ENCODE results near the gene MUC15. TPM values are rescaled to one million over a fixed set of nuclear protein-coding genes. Genes with fewer than 3 reads are reported as not detected.

The MUC15 gene
- total RNA-seq, 1 donor from 2014 or later: not detected

DNA sequence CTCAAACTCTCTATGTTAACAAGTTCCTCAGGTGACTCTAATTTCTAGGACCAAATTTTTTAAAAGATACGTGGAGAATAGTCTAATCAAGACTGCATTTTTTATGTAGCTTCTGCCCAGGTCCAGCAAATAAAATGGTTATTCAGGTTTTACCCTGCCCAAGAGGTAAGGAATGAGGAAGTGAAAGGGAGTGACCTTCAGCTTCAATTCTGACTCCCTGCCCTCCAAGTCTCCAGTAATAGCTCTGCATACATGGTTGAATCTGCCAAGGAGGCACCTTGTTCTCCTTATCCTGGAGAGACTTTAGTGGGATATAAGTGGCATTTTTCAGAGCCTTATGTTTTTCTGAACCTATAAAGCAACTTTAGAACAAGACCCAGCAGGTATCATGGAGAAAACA lies 15.5 kb downstream of the MUC15 start:
- H3K4me3 Mint-ChIP-seq (ENCODE audit: unreplicated experiment): no peak overlapping the region
- no peak overlapping the region for H3K27ac Mint-ChIP-seq (ENCODE audit: unreplicated experiment)
- TF ChIP-seq, protein P1, sequence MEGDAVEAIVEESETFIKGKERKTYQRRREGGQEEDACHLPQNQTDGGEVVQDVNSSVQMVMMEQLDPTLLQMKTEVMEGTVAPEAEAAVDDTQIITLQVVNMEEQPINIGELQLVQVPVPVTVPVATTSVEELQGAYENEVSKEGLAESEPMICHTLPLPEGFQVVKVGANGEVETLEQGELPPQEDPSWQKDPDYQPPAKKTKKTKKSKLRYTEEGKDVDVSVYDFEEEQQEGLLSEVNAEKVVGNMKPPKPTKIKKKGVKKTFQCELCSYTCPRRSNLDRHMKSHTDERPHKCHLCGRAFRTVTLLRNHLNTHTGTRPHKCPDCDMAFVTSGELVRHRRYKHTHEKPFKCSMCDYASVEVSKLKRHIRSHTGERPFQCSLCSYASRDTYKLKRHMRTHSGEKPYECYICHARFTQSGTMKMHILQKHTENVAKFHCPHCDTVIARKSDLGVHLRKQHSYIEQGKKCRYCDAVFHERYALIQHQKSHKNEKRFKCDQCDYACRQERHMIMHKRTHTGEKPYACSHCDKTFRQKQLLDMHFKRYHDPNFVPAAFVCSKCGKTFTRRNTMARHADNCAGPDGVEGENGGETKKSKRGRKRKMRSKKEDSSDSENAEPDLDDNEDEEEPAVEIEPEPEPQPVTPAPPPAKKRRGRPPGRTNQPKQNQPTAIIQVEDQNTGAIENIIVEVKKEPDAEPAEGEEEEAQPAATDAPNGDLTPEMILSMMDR (IDR thresholded peaks at IDR 0.05; ENCODE audit: unreplicated experiment): no peak
- DNase-seq (ENCODE audit: low spot score): no peak
- no peaks in the 10 kb centered on the region for H3K9me3 Mint-ChIP-seq (ENCODE audit: unreplicated experiment)
- no peaks in the 10 kb centered on the region for H3K27me3 Mint-ChIP-seq (ENCODE audit: unreplicated experiment)
- no peaks in the 10 kb centered on the region for H3K4me1 Mint-ChIP-seq (ENCODE audit: unreplicated experiment)
- H3K36me3 Mint-ChIP-seq (ENCODE audit: low read depth, unreplicated experiment): no peaks in the 10 kb centered on the region

DNA sequence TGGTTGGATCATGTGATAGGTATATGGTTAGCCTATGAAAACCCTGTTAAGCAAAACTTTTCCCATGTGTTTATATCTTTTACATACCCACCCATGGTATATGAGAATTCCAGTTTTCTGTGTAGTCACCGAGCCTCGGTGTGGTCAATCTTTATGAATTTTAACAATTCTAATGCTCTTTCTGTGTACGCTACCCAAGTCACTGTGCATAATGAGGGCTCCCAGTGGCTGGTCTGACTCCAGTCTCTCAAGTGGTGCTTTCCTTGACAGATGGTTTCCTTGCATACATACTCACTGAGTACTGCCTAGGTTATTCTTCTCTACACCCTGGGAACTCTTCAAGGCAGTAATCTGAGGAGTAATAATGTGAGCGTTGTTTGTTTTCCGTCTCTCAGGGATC lies 17.6 kb downstream of the MUC15 start:
- H3K36me3 Mint-ChIP-seq (ENCODE audit: low read depth, unreplicated experiment): no peaks in the 10 kb centered on the region
- TF ChIP-seq, protein P1 (IDR thresholded peaks at IDR 0.05; ENCODE audit: unreplicated experiment): no peak
- no peaks in the 10 kb centered on the region for H3K27me3 Mint-ChIP-seq (ENCODE audit: unreplicated experiment)
- H3K4me3 Mint-ChIP-seq (ENCODE audit: unreplicated experiment): no peak overlapping the region
- H3K27ac Mint-ChIP-seq (ENCODE audit: unreplicated experiment): no peak overlapping the region
- DNase-seq (ENCODE audit: low spot score): no peak
- no peaks in the 10 kb centered on the region for H3K4me1 Mint-ChIP-seq (ENCODE audit: unreplicated experiment)
- no peaks in the 10 kb centered on the region for H3K9me3 Mint-ChIP-seq (ENCODE audit: unreplicated experiment)

DNA sequence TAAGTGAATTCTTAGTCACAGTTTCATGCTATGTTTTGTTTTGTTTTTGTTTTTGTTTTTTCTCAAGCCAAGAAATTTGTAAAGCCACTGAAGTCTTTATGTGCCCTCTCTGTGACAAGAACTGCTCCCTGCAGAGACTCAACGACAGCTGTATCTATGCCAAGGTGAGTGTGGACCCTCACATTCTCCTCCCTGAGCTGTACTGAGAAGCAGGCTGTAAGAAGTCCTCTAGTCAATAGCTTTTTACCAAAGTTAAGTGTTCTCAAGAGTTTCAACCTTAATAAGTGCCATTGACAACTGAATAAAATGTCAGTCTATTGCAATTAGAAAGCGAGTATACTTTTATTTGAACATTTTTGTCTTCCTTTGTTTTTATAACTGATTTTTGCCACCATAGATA lies 18.9 kb downstream of the MUC15 start:
- TF ChIP-seq, protein P1 (IDR thresholded peaks at IDR 0.05; ENCODE audit: unreplicated experiment): no peak
- no peak for DNase-seq (ENCODE audit: low spot score)
- Mint-ChIP-seq H3K36me3 (ENCODE audit: low read depth, unreplicated experiment) (no peaks in the 10 kb centered on the region), H3K4me3 (ENCODE audit: unreplicated experiment) (no peak overlapping the region), H3K4me1 (ENCODE audit: unreplicated experiment) (no peaks in the 10 kb centered on the region), H3K9me3 (ENCODE audit: unreplicated experiment) (no peaks in the 10 kb centered on the region), H3K27ac (ENCODE audit: unreplicated experiment) (no peak overlapping the region), H3K27me3 (ENCODE audit: unreplicated experiment) (no peaks in the 10 kb centered on the region)

DNA sequence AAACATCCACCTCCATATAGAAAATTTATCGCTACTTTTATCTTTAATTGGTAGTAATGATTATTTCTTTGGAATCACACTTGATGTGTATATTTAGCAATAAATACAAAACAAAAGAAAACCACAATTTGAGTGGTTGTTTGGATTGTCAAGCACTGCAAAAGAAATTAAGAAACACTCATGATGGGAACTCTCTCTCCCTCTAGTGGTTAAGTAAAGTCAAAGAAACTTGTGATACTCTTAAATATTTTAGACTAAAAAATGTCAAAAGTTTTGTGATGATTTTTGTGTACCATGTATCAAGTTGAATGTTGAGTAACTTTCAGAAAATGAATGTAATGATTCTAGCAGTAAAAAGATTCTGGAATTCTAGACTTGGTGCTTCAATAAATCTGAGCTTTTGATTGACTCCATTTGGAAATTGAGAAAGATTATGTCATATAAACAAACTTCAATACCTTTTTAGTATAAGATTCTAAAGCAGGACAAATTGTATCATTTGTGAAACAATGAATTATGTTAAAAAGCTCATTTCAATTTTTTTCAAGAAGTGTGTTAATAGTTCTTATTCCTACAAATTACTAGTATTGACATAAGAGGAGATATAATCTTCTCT lies 20.8 kb downstream of the MUC15 start:
- no peaks in the 10 kb centered on the region for H3K4me1 Mint-ChIP-seq (ENCODE audit: unreplicated experiment)

DNA sequence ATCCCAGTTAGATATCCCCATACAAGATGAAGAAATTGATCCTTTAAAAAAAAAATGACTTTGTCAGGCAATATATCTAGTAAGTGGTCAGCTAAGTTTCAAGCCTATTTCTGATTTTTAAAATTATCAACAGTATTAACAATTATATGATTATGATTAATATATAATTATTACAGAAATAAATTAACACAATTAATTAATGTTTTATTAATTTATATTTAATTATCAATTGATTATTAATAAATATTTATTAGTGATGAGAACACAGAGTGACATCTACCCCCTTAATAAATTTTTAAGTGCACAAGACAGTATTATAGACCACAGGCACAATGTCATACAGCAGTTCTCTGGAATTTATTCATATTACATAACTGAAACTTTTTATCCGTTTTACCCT lies 22.0 kb downstream of the MUC15 start:
- Mint-ChIP-seq H3K27me3 (ENCODE audit: unreplicated experiment) (no peaks in the 10 kb centered on the region), H3K4me1 (ENCODE audit: unreplicated experiment) (no peaks in the 10 kb centered on the region), H3K4me3 (ENCODE audit: unreplicated experiment) (no peak overlapping the region), H3K27ac (ENCODE audit: unreplicated experiment) (no peak overlapping the region), H3K9me3 (ENCODE audit: unreplicated experiment) (no peaks in the 10 kb centered on the region), H3K36me3 (ENCODE audit: low read depth, unreplicated experiment) (no peaks in the 10 kb centered on the region)
- no peak for DNase-seq (ENCODE audit: low spot score)
- TF ChIP-seq, protein P1 (IDR thresholded peaks at IDR 0.05; ENCODE audit: unreplicated experiment): no peak

More for the DNA sequence above, 20.8 kb downstream of the MUC15 start:
- Mint-ChIP-seq H3K4me3 (ENCODE audit: unreplicated experiment) (no peak overlapping the region), H3K27me3 (ENCODE audit: unreplicated experiment) (no peaks in the 10 kb centered on the region), H3K36me3 (ENCODE audit: low read depth, unreplicated experiment) (no peaks in the 10 kb centered on the region), H3K27ac (ENCODE audit: unreplicated experiment) (no peak overlapping the region), H3K9me3 (ENCODE audit: unreplicated experiment) (no peaks in the 10 kb centered on the region)
- no peak for DNase-seq (ENCODE audit: low spot score)
- TF ChIP-seq, protein P1 (IDR thresholded peaks at IDR 0.05; ENCODE audit: unreplicated experiment): peak; percentile 66
